NT2/D1 (cell line): ENCODE measurements around the gene DDIT3.
"Not testable (repeated sequence)": the region's sequence is repeated elsewhere in the genome, so short reads cannot be mapped to it uniquely, and the experiment has no call there.

Source experiments
- SUZ12 ChIP-seq: IDR thresholded peaks from 2 replicates; pipeline ENCODE4 v1.6.1; 2011; ENCODE audit not compliant: insufficient read length, insufficient read depth; ENCODE audit errors: extremely low read depth
- YY1 ChIP-seq: IDR thresholded peaks from 2 replicates; pipeline ENCODE4 v1.6.1; 2011; ENCODE audit not compliant: insufficient read length, insufficient read depth
- ZNF274 ChIP-seq: IDR thresholded peaks from 2 replicates; pipeline ENCODE4 v1.6.1; 2011; ENCODE audit warnings: mild to moderate bottlenecking, low read depth, low read length

DNA sequence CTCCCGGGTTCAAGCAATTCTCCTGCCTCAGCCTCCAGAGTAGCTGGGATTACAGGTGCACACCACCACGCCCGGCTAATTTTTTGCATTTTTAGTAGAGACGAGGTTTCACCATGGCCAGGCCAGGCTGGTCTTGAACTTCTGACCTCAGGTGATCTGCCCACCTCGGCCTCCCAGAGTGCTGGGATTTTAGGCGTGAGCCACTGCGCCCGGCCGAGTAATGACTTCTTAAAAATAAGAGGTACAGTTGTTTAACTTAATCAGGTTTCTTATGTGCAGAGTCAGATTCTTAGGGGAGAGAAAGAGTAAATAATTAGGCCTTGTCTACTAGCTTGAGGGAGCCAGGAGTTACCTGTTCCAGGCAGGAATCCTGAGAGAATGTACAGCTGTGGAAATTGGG, 6.1 kb downstream of the DDIT3 start:
- not testable (repeated sequence) for TF ChIP-seq SUZ12, YY1, ZNF274
